Amygdala (tissue), 56 donors: Measurements from ENCODE around the gene NSG1.
"Not testable (repeated sequence)": the region's sequence is repeated elsewhere in the genome, so short reads cannot be mapped to it uniquely, and the experiment has no call there.

Experiments used
- DNase-seq, 56 donors: peaks; one replicate each; lab custom pipeline; 2025; lab: John Stamatoyannopoulos, UW

NSG1 gene

GRCh38 chr4:4461178-4461577, 74.3 kb downstream of the NSG1 start:
- DNase-seq: no peak

- peak in 3 of 56 donors; percentile 6 to 25 (median 17) for DNase-seq
Measured at GRCh38 chr4:4461850-4462249, 74.9 kb downstream of the NSG1 start.

GRCh38 chr4:4462970-4463369, 76.1 kb downstream of the NSG1 start:
- no peak for DNase-seq

- not testable (repeated sequence) for DNase-seq
Measured at GRCh38 chr4:4465238-4465637, 78.3 kb downstream of the NSG1 start.
